K562 (cell line): ENCODE results near the gene SGSH. TPM values are rescaled to one million over a fixed set of nuclear protein-coding genes. Genes with fewer than 3 reads are reported as not detected.

Experiments used
- CLOCK ChIP-seq: fragments of 250-450 bp; sonication (Bioruptor Pico); IDR thresholded peaks from 2 replicates; pipeline ENCODE4 v1.4.0; 2020; ENCODE audit warnings: mild to moderate bottlenecking, moderate library complexity, borderline replicate concordance
- ELF2 ChIP-seq: fragments of 250-450 bp; sonication (Bioruptor Pico); IDR thresholded peaks from 2 replicates; pipeline ENCODE4 v1.5.0; 2021; ENCODE audit warnings: mild to moderate bottlenecking
- ILF3 ChIP-seq: fragments of 450-650 bp; IDR thresholded peaks from 2 replicates; pipeline ENCODE4 v1.6.1; 2018; ENCODE audit warnings: antibody characterized with exemption, mild to moderate bottlenecking, moderate library complexity, borderline replicate concordance
- LEF1 ChIP-seq: fragments of 450-650 bp; IDR thresholded peaks from 2 replicates; pipeline ENCODE4 v1.6.1; 2016; ENCODE audit warnings: mild to moderate bottlenecking
- MLLT1 ChIP-seq, 2 experiments: fragments of 450-650 bp; IDR thresholded peaks; 2 replicates each; pipeline ENCODE4 v1.6.1; 2016
- MTA3 ChIP-seq: fragments of 450-650 bp; formaldehyde crosslinking; IDR thresholded peaks from 2 replicates; pipeline ENCODE4 v1.6.1; 2017; ENCODE audit warnings: mild to moderate bottlenecking, borderline replicate concordance
- NCOA2 ChIP-seq, 2 experiments: fragments of 450-650 bp; IDR thresholded peaks; 2 replicates each; pipeline ENCODE4 v1.6.1; 2018; ENCODE audit warnings: mild to moderate bottlenecking in 2 of 2, moderate library complexity in 1 of 2; ENCODE audit not compliant: partially characterized antibody in 2 of 2
- NR1H2 ChIP-seq: sonication (generic); formaldehyde crosslinking; IDR thresholded peaks from 2 replicates; pipeline ENCODE4 v1.4.0; 2020; ENCODE audit warnings: mild to moderate bottlenecking, missing genetic modification reagents
- RBM25 ChIP-seq: fragments of 200-400 bp; formaldehyde crosslinking; IDR thresholded peaks from 2 replicates; pipeline ENCODE4 v1.6.1; 2018; ENCODE audit warnings: low read length, low read depth, moderate library complexity; ENCODE audit not compliant: severe bottlenecking
- SIRT6 ChIP-seq: IDR thresholded peaks from one replicate; pipeline ENCODE4 v1.6.1; 2012; ENCODE audit warnings: low read depth, mild to moderate bottlenecking, control low read depth, inconsistent platforms, low read length, moderate library complexity
- ZNF583 ChIP-seq: fragments of 250-450 bp; sonication (Bioruptor Pico); IDR thresholded peaks from 2 replicates; pipeline ENCODE4 v1.4.0; 2020
- polyA plus RNA-seq, 8 experiments: library from polyadenylated mRNA; depleted of rRNA in 4 of 8; stranded (reverse) in 5 of 8; unstranded in 3 of 8; fragments of >200 nt; fragmentation: Nextera tagmentation in 2 of 8; fragmentation: Illumina TruSeq in 1 of 8; extraction: Ambion mirVana in 2 of 8; extraction: Trizol in 1 of 8; gene quantifications; 2 replicates each; pipeline versions ENCODE4 v1.2.1 to v1.2.3, GENCODE V29; 2011 to 2014; ENCODE audit warnings: inconsistent platforms in 1 of 8, missing spikeins in 1 of 8
- total RNA-seq, 7 experiments: library from RNA; depleted of rRNA in 6 of 7; stranded (reverse); fragments of >200 nt in 6 of 7; fragmentation: Illumina TruSeq in 2 of 7; extraction: Trizol in 2 of 7; gene quantifications; 2 replicates each; pipeline versions ENCODE4 v1.2.1 to v1.2.3, GENCODE V29; 2011 to 2021; ENCODE audit warnings: low replicate concordance in 1 of 7
- TF ChIP-seq, protein P1 (sequence below): fragments of 250-450 bp; sonication (Bioruptor Pico); IDR thresholded peaks from 2 replicates; pipeline ENCODE4 v1.8.0; 2022; ENCODE audit warnings: moderate library complexity, mild to moderate bottlenecking, inconsistent platforms
- TF ChIP-seq, protein P2 (sequence below): fragments of 250-450 bp; sonication (Bioruptor Pico); IDR thresholded peaks from 2 replicates; pipeline ENCODE4 v1.8.0; 2021; ENCODE audit warnings: borderline replicate concordance, mild to moderate bottlenecking, moderate library complexity; ENCODE audit not compliant: poor library complexity, severe bottlenecking
- TF ChIP-seq, protein P3 (sequence below): fragments of 450-650 bp; conservative IDR thresholded peaks from 2 replicates; pipeline ENCODE4 v1.6.1; 2016; ENCODE audit warnings: missing genetic modification characterization, low read depth, mild to moderate bottlenecking, control low read depth, missing compliant biosample characterization
- TF ChIP-seq, protein P4 (sequence below), 2 experiments: fragments of 200-800 bp in 1 of 2; sonication (Bioruptor generic) in 1 of 2; sonication (generic) in 1 of 2; formaldehyde crosslinking in 1 of 2; IDR thresholded peaks in 1 of 2; conservative IDR thresholded peaks in 1 of 2; 2 replicates each; pipeline versions ENCODE4 v1.5.0 to v1.6.1; 2016 to 2020; ENCODE audit warnings: missing compliant biosample characterization in 1 of 2, missing genetic modification characterization in 1 of 2, missing genetic modification reagents in 1 of 2

Gene SGSH
- total and polyA plus RNA-seq, 9 of the 15 experiments (the other 6 are each of a cell fraction or from before 2014, with no cell fraction given) = 0.25 to 15.7 (median 4.9) TPM

DNA sequence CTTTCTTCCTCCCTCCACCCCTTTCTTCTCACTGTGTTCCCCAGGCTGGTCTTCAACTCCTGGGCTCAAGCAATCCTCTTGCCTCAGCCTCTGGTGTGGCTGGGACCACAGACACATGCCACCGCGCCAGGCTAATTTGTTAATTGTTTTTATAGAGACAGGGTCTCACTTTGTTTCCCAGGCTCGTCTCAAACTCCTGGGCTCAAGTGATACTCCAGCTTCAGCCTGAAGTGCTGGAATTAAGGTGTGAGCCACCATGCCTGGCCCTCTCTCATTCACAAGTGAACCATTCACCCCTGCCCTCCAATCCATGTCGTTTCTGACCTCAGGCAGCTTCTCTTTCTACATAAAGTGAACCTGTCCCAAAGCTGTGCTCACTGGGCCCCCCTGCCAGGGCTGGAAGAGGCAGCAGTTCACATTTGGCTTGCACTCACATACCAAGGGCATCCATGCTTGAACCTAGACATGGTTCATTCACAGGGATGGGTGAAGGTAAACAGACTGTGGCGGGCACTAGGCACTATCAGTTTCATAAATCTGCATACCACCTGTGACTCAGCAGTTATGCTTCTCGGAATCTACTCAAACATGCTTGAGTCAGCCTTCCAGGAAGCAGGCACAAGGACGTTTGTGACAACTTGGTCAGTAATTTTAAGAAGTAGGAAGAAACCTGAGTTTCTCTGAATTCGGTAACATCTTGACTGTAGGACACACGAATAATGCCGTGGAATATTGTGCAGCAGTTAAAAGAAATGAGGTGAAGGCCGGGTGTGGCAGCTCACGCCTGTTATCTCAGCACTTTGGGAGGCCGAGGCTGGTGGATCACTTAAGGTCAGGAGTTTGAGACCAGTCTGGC lies 34.5 kb upstream of the SGSH start (continued):
- TF ChIP-seq LEF1 (peak; percentile 85), ZNF583 (CRISPR knock-in tag) (peak; percentile 92), SIRT6 (no peak), MLLT1 (IDR thresholded peaks at IDR 0.05) (no peak), CLOCK (CRISPR knock-in tag) (no peak), NCOA2 (IDR thresholded peaks at IDR 0.05; ENCODE audit: partially characterized antibody in 2 of 2) (no peak), ILF3 (no peak), MTA3 (peak; percentile 97), ELF2 (CRISPR knock-in tag) (peak; percentile 74; the same call in 1 of the 2 replicates), RBM25 (no peak), NR1H2 (CRISPR knock-in tag) (no peak)
- TF ChIP-seq, protein P1, sequence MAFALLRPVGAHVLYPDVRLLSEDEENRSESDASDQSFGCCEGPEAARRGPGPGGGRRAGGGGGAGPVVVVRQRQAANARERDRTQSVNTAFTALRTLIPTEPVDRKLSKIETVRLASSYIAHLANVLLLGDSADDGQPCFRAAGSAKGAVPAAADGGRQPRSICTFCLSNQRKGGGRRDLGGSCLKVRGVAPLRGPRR (CRISPR knock-in tag) = peak; percentile 93
- TF ChIP-seq, protein P2, sequence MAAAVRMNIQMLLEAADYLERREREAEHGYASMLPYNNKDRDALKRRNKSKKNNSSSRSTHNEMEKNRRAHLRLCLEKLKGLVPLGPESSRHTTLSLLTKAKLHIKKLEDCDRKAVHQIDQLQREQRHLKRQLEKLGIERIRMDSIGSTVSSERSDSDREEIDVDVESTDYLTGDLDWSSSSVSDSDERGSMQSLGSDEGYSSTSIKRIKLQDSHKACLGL = peak; percentile 36
- TF ChIP-seq, protein P3, sequence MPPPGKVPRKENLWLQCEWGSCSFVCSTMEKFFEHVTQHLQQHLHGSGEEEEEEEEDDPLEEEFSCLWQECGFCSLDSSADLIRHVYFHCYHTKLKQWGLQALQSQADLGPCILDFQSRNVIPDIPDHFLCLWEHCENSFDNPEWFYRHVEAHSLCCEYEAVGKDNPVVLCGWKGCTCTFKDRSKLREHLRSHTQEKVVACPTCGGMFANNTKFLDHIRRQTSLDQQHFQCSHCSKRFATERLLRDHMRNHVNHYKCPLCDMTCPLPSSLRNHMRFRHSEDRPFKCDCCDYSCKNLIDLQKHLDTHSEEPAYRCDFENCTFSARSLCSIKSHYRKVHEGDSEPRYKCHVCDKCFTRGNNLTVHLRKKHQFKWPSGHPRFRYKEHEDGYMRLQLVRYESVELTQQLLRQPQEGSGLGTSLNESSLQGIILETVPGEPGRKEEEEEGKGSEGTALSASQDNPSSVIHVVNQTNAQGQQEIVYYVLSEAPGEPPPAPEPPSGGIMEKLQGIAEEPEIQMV (tag) = peak; percentile 90
- TF ChIP-seq, protein P4, sequence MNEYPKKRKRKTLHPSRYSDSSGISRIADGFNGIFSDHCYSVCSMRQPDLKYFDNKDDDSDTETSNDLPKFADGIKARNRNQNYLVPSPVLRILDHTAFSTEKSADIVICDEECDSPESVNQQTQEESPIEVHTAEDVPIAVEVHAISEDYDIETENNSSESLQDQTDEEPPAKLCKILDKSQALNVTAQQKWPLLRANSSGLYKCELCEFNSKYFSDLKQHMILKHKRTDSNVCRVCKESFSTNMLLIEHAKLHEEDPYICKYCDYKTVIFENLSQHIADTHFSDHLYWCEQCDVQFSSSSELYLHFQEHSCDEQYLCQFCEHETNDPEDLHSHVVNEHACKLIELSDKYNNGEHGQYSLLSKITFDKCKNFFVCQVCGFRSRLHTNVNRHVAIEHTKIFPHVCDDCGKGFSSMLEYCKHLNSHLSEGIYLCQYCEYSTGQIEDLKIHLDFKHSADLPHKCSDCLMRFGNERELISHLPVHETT (CRISPR knock-in tag; conservative IDR thresholded peaks at IDR 0.05 in 1 of 2, IDR thresholded peaks at IDR 0.05 in 1 of 2) = peak in 1 of 2 experiments; percentile 93; a peak in 2 of 4 replicates
